Activated naive CD4-positive, alpha-beta T cell treated with anti-CD3 and anti-CD28 coated beads, Interleukin-2, amount 50 U/mL, for 24 hours (primary cell): Measurements from ENCODE around the gene UNC5C.

Experiments
- H3K27ac Mint-ChIP-seq: one replicate; pipeline ENCODE4 v1.8.0; 2021; ENCODE audit warnings: mild to moderate bottlenecking, mixed read lengths
- H3K27me3 Mint-ChIP-seq: one replicate; pipeline ENCODE4 v1.8.0; 2021; ENCODE audit warnings: mixed read lengths
- H3K36me3 Mint-ChIP-seq: one replicate; pipeline ENCODE4 v1.8.0; 2021; ENCODE audit warnings: mixed read lengths
- H3K4me1 Mint-ChIP-seq: one replicate; pipeline ENCODE4 v1.8.0; 2021; ENCODE audit warnings: mixed read lengths
- H3K4me3 Mint-ChIP-seq: one replicate; pipeline ENCODE4 v1.8.0; 2021; ENCODE audit warnings: mild to moderate bottlenecking, mixed read lengths
- H3K9me3 Mint-ChIP-seq: one replicate; pipeline ENCODE4 v1.8.0; 2021; ENCODE audit warnings: mixed read lengths

UNC5C gene

DNA sequence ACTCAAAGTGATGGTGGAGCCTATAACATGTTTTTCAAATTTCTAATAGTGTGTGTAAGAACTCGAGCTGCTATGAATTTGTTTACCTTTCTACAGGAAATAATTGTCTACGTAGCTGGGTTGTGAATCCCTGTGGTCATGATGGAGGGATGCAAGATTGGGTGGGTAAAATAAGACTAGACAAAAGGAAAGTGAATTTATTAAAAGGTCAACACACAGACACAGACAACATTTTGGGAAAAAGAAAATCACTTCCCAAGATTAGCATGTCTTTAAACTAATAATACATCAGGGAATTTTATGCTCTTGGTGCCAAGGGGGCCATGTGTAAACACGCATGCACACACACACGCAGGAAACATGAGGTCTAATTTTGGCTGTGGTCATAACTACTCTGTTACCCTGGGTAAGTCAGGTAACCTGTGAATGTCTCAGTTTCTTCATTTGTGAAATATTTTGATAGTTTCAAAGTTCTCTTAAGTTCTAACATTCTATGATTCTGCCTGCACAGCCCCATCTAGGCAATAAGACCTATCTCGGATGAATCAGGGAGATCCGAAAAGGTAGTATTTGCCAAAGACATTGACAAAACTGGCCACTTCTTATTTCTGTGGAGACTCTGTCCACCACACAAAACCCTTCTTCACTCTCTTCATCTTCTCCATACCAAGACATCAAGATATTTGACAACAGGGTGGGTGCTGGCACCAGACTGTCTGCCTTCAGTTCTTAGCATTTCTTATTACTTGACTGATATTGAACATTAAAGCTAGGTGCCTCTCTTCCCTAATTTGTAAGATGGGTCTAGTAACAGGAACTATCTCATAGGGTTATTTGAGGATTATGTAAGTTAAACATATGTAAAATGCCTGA lies 1.6 kb upstream of the UNC5C start:
- H3K36me3 Mint-ChIP-seq = no peaks in the 10 kb centered on the region
- H3K4me3 Mint-ChIP-seq = peak overlapping the region; percentile 51
- peaks cover 36% of the 10 kb centered on the region for H3K27me3 Mint-ChIP-seq
- H3K9me3 Mint-ChIP-seq = no peaks in the 10 kb centered on the region
- no peak overlapping the region for H3K27ac Mint-ChIP-seq
- H3K4me1 Mint-ChIP-seq = peaks cover 11% of the 10 kb centered on the region

DNA sequence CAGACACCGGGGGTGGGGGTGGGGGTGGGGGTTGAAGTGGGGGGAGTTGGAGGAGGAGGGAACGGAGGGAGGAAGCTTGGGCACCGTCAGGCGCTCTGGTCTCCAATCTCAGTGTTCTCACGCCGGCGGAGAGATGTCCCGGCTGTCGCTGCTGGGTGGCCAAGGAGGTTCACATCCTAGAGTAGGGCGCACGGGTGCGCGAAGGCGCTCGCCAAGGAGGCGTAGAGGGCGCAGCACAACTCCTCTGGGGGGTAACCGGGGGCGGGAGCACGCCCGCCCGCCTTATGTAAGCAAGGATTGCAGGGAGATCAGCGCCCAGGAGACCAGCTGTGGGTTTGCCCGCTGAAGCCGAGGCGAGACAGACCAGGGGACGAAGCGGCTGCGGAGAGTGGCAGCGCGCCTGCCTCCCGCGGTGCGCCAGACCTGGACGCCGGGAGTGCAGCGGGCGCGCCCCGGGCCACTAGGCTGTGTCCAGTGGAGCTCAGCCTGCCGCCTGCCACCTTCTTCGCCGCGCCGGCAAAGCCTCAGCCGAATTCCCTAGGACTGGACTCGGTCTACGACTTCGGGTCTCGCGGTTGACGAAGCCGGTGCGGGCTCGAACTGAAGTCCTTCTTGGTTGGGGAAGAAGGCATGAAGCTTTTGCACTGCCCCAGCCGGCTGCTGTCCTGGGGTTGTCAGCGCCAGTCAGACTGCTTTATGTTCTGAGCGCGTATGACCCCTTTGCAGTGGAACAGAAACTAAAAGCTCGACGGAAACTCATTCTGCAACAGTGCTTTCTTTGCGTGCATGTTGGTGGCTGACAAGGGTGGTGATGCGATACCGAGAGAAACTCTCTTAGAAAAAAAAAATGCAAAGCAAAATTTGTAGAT lies 707 bp upstream of the UNC5C start:
- Mint-ChIP-seq H3K27ac (no peak overlapping the region), H3K4me3 (peak overlapping the region; percentile 77)

DNA sequence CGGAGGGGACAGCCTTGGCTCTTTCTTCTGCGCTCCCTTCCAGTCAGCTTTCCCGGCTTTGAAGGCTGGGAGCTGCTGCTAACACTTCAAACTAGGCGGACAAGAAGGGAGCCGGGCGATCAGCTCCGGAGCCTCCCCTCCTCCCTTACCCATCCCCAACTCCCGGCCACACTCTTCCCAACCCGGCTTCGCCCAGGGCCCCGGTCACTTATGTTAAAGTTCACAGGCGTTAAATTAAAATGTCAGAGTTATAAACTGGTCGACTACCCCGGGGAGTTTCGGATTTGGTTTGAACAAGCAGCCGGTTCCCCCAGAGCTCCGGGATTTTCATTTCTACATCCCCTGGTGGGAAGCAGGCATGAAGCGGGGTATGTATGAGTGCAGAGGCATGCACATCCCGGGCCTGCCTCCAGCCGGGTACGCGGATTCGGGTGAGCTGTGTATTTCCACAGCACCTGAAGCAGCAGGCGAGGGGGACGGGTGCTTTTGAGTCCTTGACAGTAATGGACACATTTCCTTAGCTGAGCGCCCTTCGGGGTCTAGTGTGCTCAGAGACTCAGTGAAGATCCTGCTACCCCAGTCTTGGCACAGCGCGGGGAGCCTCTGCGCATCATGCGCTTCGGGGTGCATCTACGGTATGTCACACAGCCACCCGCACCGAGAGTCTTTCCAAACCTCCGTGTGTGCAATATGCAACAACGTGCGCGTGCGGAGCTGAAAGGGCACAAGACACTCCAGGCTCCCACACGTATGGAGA lies 880 bp downstream of the UNC5C start:
- H3K4me1 Mint-ChIP-seq = peaks cover 11% of the 10 kb centered on the region
- H3K27ac Mint-ChIP-seq = no peak overlapping the region
- H3K27me3 Mint-ChIP-seq = peaks cover 35% of the 10 kb centered on the region

More for the DNA sequence above, 707 bp upstream of the UNC5C start:
- Mint-ChIP-seq H3K27me3 (peaks cover 36% of the 10 kb centered on the region), H3K9me3 (no peaks in the 10 kb centered on the region), H3K4me1 (peaks cover 11% of the 10 kb centered on the region), H3K36me3 (no peaks in the 10 kb centered on the region)

DNA sequence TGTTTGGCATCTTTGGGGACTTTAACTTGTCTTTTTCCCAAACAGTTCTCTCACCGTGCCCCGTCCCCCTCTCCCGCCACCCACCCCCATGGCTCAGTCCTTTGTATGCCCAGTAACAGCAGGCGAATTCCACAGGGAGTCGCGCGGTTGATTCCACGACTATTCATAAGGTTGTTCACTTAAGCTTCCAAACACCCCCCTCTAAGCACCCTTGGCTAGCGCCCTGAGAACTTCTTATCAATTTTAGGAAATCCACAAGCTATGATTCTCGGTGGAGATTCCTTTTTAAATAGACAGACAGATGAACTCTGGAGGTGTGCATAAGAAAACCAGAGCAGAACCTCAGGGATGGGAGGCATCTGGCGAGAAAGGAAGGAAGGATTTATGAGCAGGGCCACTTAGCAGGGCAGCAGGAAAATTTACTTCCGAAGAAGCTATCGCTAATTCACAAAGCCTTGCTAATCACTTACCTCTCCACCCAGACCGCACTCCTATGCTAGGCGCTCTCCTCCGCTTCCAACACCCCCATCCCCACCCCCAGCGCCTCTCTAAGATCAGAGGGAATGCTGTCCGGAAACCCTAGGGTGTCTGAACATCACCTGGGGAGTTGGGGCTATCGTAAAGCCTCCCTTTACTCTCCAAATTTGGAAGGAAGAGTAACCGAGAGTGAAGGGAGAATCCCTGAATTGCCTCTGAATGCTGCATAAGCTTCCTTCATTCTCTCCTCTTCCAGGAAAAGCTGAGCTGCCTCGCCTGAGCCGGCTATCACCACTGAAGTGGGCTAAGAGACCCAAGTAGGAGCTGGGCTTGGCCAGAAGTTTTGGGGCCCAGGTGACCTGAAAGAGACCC lies 1.7 kb downstream of the UNC5C start:
- H3K4me3 Mint-ChIP-seq = no peak overlapping the region
- peaks cover 33% of the 10 kb centered on the region for H3K27me3 Mint-ChIP-seq
- no peaks in the 10 kb centered on the region for H3K36me3 Mint-ChIP-seq
- H3K4me1 Mint-ChIP-seq = peaks cover 11% of the 10 kb centered on the region
- no peaks in the 10 kb centered on the region for H3K9me3 Mint-ChIP-seq
- H3K27ac Mint-ChIP-seq = no peak overlapping the region

More for the DNA sequence above, 880 bp downstream of the UNC5C start:
- no peaks in the 10 kb centered on the region for H3K9me3 Mint-ChIP-seq
- no peaks in the 10 kb centered on the region for H3K36me3 Mint-ChIP-seq
- H3K4me3 Mint-ChIP-seq = peak overlapping the region; percentile 30

DNA sequence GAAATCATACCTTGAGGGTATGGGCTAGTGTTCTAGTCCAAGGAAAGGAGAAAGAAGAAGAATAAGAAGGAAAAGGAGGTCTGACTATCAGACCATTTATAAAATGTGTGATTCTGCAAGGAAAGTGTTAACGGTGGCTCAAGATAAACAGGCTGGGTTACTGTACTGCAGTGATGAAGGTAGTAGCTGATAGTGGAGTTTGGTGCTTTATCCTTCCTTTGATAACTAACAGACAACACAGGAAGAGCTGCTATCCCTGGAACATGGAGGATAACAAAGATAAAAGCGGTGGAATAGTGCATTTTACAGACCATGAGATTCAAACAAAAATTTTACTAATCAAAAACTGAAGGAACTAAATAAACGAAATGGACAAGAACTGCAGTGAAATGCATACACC lies 2.6 kb downstream of the UNC5C start:
- Mint-ChIP-seq H3K27ac (no peak overlapping the region), H3K9me3 (no peaks in the 10 kb centered on the region), H3K36me3 (no peaks in the 10 kb centered on the region), H3K27me3 (peaks cover 30% of the 10 kb centered on the region), H3K4me1 (peaks cover 11% of the 10 kb centered on the region), H3K4me3 (no peak overlapping the region)

DNA sequence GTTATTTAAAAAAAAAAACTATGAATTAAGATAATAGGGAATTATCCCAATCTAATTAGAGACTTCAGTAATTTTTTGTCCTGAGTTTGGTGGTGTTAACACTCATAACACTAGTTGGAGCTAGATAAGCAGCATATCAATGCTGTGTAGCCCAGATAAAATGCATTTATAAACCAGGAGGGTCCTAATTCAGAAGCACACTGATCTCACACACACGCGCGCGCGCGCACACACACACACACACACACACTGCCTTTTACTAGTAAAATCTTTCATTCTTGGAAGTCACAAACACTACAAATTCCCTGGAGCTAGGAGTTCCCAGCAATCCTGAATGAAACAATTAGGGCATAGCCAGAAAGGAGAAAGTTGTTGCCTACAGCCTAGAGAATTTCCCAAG lies 3.2 kb downstream of the UNC5C start:
- no peaks in the 10 kb centered on the region for H3K9me3 Mint-ChIP-seq
- H3K36me3 Mint-ChIP-seq = no peaks in the 10 kb centered on the region
- no peak overlapping the region for H3K4me3 Mint-ChIP-seq
- H3K27me3 Mint-ChIP-seq = peaks cover 26% of the 10 kb centered on the region
- peaks cover 11% of the 10 kb centered on the region for H3K4me1 Mint-ChIP-seq
- H3K27ac Mint-ChIP-seq = no peak overlapping the region

DNA sequence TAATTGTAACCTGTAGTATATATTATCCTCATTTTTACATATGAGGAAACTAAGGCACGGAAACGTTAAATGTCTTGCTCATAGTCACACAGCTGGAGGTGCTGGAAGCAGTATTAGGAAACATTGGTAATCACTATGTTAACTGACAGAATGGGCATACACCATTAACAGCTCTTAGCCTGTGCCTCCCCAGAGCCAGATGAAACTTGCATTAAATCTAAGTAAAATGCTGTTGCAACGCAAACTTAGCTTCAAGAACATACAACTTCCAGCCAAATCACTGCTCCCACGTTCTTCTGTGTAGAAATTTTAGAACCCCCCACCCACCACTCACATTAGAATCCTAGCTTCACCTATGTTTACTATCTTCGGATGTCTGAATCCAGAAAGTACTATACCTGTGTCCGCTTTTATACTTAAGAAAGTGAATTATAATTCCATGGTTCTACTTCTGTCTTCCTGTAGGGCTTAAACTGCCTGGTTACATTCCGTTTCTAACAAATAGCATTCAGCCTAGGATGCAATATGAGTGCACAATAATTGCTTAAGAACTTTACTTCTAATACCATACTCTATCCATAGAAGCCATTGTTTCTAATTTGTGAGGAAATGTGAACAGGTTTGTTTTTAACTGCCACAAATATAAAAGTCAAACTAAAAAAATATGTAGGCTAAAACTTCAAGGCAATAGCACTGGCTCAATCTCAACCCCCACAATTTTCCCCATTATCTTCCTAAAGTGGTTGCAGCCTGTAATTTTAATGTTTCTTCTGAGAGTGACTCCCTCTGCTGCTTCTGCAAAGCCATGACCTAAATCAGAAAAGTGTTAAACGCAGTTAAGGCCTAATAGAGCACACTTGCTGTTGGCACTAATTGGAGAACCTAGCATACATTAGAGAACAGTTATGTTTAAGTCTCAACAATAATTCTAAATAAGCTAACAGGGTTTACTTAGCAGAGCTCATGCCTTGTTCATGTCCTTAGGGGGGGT lies 4.4 kb downstream of the UNC5C start:
- H3K36me3 Mint-ChIP-seq = no peaks in the 10 kb centered on the region
- H3K9me3 Mint-ChIP-seq = no peaks in the 10 kb centered on the region
- H3K4me1 Mint-ChIP-seq = peaks cover 6% of the 10 kb centered on the region
- H3K4me3 Mint-ChIP-seq = no peak overlapping the region
- H3K27me3 Mint-ChIP-seq = peaks cover 18% of the 10 kb centered on the region
- H3K27ac Mint-ChIP-seq = no peak overlapping the region

DNA sequence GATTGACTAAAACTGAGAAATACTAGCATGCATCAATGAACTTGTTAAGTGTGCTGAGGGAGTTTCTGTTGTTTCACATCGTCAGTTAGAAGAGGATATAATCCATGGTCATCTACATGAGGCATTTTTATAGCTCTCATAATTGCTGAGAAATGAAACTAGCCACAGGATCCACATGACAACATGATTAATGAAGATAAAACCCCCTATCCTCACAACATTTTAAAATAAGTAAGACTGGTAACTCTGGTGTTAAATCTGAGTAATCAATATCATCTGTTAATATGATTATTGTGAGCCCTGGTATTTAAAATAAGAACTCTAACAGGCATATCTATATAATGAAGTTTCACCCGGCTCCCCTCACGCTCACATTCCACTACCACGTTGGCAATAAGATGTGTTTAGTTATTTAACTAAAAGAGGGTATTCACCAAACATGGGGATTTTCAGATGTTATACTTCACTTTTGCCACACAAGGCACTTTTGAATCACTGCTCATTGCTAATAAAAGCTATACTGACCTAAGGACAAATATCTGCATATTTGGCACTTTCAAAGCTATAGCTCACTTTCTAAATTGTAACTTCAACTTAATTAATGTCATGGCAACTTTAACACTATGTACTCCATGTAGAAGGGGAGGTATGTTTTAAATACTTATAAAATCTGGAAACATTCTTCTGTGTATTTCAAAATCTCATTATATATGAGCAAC lies 6.7 kb downstream of the UNC5C start:
- Mint-ChIP-seq H3K27ac (no peak overlapping the region), H3K36me3 (no peaks in the 10 kb centered on the region), H3K4me1 (no peaks in the 10 kb centered on the region), H3K4me3 (no peak overlapping the region), H3K27me3 (peaks cover 9% of the 10 kb centered on the region), H3K9me3 (no peaks in the 10 kb centered on the region)

DNA sequence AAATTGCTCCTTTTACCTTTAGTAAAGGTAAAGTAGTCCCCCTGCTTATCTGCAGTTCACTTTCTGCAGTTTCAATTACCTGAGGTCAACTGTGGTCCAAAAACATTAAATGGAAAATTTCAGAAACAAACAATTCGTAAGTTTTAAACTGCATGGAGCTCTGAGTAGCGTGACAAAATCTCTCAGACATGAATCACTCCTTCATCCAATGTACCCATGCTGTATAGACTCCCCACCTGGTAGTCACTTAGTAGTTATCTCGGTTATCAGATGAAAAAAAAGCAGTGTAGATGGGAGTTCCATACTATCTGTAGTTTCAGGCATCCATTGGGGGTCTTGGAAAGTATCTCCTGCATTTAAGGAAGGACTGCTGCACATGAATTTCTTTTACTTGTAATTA lies 7.7 kb downstream of the UNC5C start:
- H3K27me3 Mint-ChIP-seq = peaks cover 6% of the 10 kb centered on the region
- H3K4me1 Mint-ChIP-seq = no peaks in the 10 kb centered on the region
- H3K9me3 Mint-ChIP-seq = no peaks in the 10 kb centered on the region
- H3K27ac Mint-ChIP-seq = no peak overlapping the region
- no peaks in the 10 kb centered on the region for H3K36me3 Mint-ChIP-seq
- H3K4me3 Mint-ChIP-seq = no peak overlapping the region

DNA sequence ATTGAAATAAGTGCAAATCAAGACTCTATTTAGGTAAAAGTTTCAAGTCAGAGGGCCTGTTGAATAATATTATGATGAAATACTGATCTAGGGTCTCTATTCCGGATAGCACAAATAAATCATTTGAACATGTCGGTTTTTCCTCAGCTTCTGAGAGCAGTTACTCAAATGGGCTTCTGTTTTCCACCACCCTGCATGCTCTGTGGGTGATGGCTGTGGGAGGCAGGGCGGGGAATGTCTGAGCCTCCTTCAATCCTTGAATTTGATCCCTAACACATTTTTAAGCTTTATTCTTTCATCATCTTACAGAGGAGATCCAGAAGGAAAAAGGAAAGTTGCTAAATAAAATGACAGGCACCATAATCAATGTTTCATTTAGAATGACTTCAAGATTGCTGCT lies 8.5 kb downstream of the UNC5C start:
- no peaks in the 10 kb centered on the region for H3K36me3 Mint-ChIP-seq

DNA sequence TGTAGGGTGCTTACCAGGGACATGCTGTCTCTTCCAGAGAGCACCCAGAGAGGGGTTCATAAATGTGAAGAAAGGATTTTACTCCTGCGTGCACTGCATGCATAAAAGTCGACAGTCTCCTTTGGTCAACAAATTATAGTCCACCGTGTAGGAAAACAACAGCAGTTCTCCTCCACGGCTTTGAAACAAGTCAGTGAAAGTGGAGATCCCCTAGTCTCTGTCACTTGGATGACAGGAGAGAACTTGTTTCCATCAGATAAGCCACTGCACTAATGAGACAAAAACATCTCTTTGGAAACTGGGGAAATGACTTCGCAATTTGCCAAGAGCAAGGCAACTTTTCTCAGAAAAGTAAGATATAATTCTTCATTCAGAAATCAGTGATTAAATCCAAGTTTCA lies 9.7 kb downstream of the UNC5C start:
- no peaks in the 10 kb centered on the region for H3K9me3 Mint-ChIP-seq
- no peaks in the 10 kb centered on the region for H3K36me3 Mint-ChIP-seq
- no peak overlapping the region for H3K4me3 Mint-ChIP-seq

More for the DNA sequence above, 8.5 kb downstream of the UNC5C start:
- H3K4me1 Mint-ChIP-seq = no peaks in the 10 kb centered on the region
- no peaks in the 10 kb centered on the region for H3K27me3 Mint-ChIP-seq
- no peaks in the 10 kb centered on the region for H3K9me3 Mint-ChIP-seq
- no peak overlapping the region for H3K4me3 Mint-ChIP-seq
- no peak overlapping the region for H3K27ac Mint-ChIP-seq

DNA sequence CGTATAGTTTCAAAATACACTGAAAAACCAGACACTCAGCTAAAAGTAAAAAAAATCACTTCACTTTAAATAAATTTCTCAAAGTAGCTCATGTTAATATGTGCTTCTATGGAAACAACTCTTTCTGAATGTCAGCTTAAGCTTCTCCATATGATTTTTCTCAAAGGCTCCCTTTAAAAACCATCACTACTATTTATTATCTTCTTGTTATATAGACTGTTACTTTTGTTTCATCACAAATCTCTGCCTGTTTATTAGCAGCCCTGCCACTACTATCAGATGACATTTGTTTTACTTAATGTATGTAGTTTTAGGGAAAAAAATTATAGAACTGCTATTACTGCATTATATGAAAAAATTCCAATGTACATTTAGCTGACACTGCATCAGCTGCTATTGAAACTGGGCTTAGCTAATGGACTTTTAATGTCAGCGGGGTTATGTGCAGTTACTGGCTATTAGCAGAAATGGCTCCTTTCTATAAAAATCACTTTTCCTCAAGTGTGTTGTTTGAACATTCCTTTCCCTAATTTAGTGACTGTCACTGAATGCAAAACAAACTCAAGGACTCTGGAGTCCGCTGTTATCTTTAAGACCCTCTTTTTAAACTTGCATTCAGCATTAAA lies 10.8 kb downstream of the UNC5C start:
- Mint-ChIP-seq H3K9me3 (no peaks in the 10 kb centered on the region), H3K27ac (no peak overlapping the region), H3K4me1 (no peaks in the 10 kb centered on the region), H3K36me3 (no peaks in the 10 kb centered on the region), H3K4me3 (no peak overlapping the region), H3K27me3 (no peaks in the 10 kb centered on the region)

More for the DNA sequence above, 9.7 kb downstream of the UNC5C start:
- no peak overlapping the region for H3K27ac Mint-ChIP-seq
- H3K4me1 Mint-ChIP-seq = no peaks in the 10 kb centered on the region
- H3K27me3 Mint-ChIP-seq = no peaks in the 10 kb centered on the region

DNA sequence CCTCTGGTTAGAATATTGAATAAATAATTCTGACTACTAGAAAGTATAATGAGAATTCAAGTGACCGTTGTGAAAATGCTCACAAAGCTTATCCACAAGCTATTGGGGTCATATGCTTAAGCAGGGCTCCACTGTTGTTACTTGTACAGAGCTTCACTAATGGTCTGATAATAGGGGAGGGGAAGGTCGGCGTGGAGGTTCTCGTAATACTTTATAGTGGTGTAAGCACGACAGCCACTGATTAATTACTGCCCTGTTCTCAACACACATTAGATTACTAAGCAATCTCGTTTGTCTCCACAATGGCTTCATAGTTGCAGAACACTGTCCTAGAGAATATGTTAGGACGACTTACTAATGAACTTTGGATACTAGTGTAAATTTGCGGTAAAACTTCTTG lies 11.6 kb downstream of the UNC5C start:
- H3K36me3 Mint-ChIP-seq = no peaks in the 10 kb centered on the region
- H3K27me3 Mint-ChIP-seq = no peaks in the 10 kb centered on the region
- no peaks in the 10 kb centered on the region for H3K4me1 Mint-ChIP-seq
- no peaks in the 10 kb centered on the region for H3K9me3 Mint-ChIP-seq
- no peak overlapping the region for H3K27ac Mint-ChIP-seq
- H3K4me3 Mint-ChIP-seq = no peak overlapping the region
